ENCODE data around the gene COG6. TPM values are rescaled to one million over a fixed set of nuclear protein-coding genes. Genes with fewer than 3 reads are reported as not detected.

COG6 gene
- total RNA-seq, 1 donor from 2014 or later = 33.4 TPM

- intact Hi-C loops (cut with micrococcal nuclease) = no loop called here
- DNase-seq = no peak
- Histone ChIP-seq H3K27ac (replicated peaks) (no peak overlapping the region), H3K9me3 (replicated peaks) (no peaks in the 10 kb centered on the region), H3K4me1 (no peaks in the 10 kb centered on the region), H3K36me3 (peaks cover 21% of the 10 kb centered on the region), H3K27me3 (ENCODE audit: low read depth) (no peaks in the 10 kb centered on the region), H3K4me3 (no peak overlapping the region)
- no peak for TF ChIP-seq CTCF (IDR thresholded peaks at IDR 0.05; ENCODE audit: borderline replicate concordance)
Observed at GRCh38 chr13:39751805-39752204, 96.3 kb downstream of the COG6 start.

GRCh38 chr13:39760521-39760920 lies 105.1 kb downstream of the COG6 start:
- H3K9me3 ChIP-seq (replicated peaks) = peaks cover 6% of the 10 kb centered on the region
- H3K4me3 ChIP-seq = no peak overlapping the region
- no peaks in the 10 kb centered on the region for H3K36me3 ChIP-seq
- no peaks in the 10 kb centered on the region for H3K27me3 ChIP-seq (ENCODE audit: low read depth)
- peaks cover 1% of the 10 kb centered on the region for H3K4me1 ChIP-seq
- TF ChIP-seq CTCF (IDR thresholded peaks at IDR 0.05; ENCODE audit: borderline replicate concordance) = no peak
- no peak for DNase-seq
- H3K27ac ChIP-seq (replicated peaks) = no peak overlapping the region
- intact Hi-C loops (cut with micrococcal nuclease) = no loop called here

GRCh38 chr13:39765801-39766463 lies 110.5 kb downstream of the COG6 start:
- TF ChIP-seq CTCF (IDR thresholded peaks at IDR 0.05; ENCODE audit: borderline replicate concordance) = peak; percentile 58
- Histone ChIP-seq H3K4me3 (no peak overlapping the region), H3K4me1 (peaks cover 16% of the 10 kb centered on the region), H3K27me3 (ENCODE audit: low read depth) (no peaks in the 10 kb centered on the region), H3K9me3 (replicated peaks) (no peaks in the 10 kb centered on the region), H3K36me3 (no peaks in the 10 kb centered on the region), H3K27ac (replicated peaks) (no peak overlapping the region)
- peak; percentile 35 for DNase-seq
- intact Hi-C loops (cut with micrococcal nuclease) = no loop called here

GRCh38 chr13:39766464-39767158 lies 111.1 kb downstream of the COG6 start:
- TF ChIP-seq CTCF (IDR thresholded peaks at IDR 0.05; ENCODE audit: borderline replicate concordance) = no peak
- no peaks in the 10 kb centered on the region for H3K36me3 ChIP-seq
- H3K9me3 ChIP-seq (replicated peaks) = no peaks in the 10 kb centered on the region
- DNase-seq = no peak
- H3K27me3 ChIP-seq (ENCODE audit: low read depth) = no peaks in the 10 kb centered on the region
- intact Hi-C loops (cut with micrococcal nuclease) = no loop called here
- H3K4me1 ChIP-seq = peaks cover 16% of the 10 kb centered on the region
- H3K27ac ChIP-seq (replicated peaks) = no peak overlapping the region
- H3K4me3 ChIP-seq = no peak overlapping the region

GRCh38 chr13:39767791-39768517 lies 112.5 kb downstream of the COG6 start:
- no peak for DNase-seq
- H3K4me3 ChIP-seq = no peak overlapping the region
- no peak overlapping the region for H3K27ac ChIP-seq (replicated peaks)
- H3K9me3 ChIP-seq (replicated peaks) = no peaks in the 10 kb centered on the region
- TF ChIP-seq CTCF (IDR thresholded peaks at IDR 0.05; ENCODE audit: borderline replicate concordance) = no peak
- peaks cover 16% of the 10 kb centered on the region for H3K4me1 ChIP-seq
- intact Hi-C loops (cut with micrococcal nuclease) = no loop called here
- H3K27me3 ChIP-seq (ENCODE audit: low read depth) = no peaks in the 10 kb centered on the region
- H3K36me3 ChIP-seq = no peaks in the 10 kb centered on the region

All from left ventricle myocardium inferior (tissue), 1 donor.